Fibroblast of lung (primary cell): ENCODE data around the gene EXPH5.

Experiments
- EZH2 ChIP-seq: IDR thresholded peaks from 2 replicates; pipeline ENCODE4 v1.5.1; 2012; ENCODE audit warnings: low read length, control low read depth, mild to moderate bottlenecking; ENCODE audit errors: missing control alignments
- TF ChIP-seq, protein P1 (sequence below), 2 donors: IDR thresholded peaks in 1 of 2; conservative IDR thresholded peaks in 1 of 2; 1 replicate in 1 of 2; 2 replicates in 1 of 2; pipeline ENCODE4 v1.5.1; 2011 to 2012; ENCODE audit warnings: low read length in 2 of 2, control low read depth in 1 of 2, inconsistent platforms in 1 of 2, low read depth in 1 of 2, mild to moderate bottlenecking in 1 of 2

DNA sequence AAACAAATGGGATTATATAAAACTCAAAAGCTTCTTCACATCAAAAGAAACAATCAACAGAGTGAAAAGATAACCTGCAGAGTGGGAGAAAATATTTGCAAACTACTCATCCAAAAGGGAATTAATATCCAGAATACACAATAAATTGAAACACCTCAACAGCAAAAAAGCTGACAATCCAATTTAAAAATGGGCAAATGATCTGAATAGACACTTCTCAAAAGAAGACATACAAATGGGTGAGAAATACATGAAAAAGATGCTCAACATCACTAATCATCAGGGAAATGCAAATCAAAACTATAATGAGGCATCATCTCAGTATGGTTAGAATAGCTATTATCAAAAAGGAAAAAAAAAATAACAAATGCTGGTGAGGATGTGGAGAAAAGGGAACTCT lies 13.5 kb downstream of the EXPH5 start:
- TF ChIP-seq, protein P1, sequence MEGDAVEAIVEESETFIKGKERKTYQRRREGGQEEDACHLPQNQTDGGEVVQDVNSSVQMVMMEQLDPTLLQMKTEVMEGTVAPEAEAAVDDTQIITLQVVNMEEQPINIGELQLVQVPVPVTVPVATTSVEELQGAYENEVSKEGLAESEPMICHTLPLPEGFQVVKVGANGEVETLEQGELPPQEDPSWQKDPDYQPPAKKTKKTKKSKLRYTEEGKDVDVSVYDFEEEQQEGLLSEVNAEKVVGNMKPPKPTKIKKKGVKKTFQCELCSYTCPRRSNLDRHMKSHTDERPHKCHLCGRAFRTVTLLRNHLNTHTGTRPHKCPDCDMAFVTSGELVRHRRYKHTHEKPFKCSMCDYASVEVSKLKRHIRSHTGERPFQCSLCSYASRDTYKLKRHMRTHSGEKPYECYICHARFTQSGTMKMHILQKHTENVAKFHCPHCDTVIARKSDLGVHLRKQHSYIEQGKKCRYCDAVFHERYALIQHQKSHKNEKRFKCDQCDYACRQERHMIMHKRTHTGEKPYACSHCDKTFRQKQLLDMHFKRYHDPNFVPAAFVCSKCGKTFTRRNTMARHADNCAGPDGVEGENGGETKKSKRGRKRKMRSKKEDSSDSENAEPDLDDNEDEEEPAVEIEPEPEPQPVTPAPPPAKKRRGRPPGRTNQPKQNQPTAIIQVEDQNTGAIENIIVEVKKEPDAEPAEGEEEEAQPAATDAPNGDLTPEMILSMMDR (conservative IDR thresholded peaks at IDR 0.05 in 1 of 2, IDR thresholded peaks at IDR 0.05 in 1 of 2; ENCODE audit: low read depth in 1 of 2, low read length in 2 of 2): no peak
- no peak for TF ChIP-seq EZH2
